ENCODE results near the gene LIMS1.
"Not testable (repeated sequence)": the region's sequence is repeated elsewhere in the genome, so short reads cannot be mapped to it uniquely, and the experiment has no call there.

DNA sequence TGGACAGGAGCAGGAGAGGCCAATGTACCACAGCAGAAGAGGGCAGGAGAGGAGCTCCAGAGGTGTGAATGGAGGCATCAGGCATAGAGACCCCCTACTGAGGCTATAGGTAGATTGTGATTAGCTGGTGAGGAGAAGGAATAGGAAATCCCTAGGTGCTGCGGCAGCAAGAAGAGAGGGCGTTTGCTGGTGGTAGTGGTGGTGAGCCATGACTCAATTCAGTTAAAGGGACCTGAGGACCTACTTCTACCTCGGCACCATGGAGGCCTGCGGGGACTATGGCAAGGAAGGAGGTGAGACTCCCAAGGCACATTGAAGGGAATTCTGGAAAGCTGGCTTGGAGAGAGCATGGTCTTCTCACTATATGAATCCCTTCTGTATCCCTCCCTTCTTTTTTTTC lies 127.2 kb downstream of the LIMS1 start:
- TF ChIP-seq CTCF (IDR thresholded peaks at IDR 0.05; ENCODE audit: extremely low read depth in 1 of 2, insufficient read depth in 1 of 2, low read depth in 1 of 2, low read length in 2 of 2); POLR2A (IDR thresholded peaks at IDR 0.05; ENCODE audit: low read depth, low read length); EZH2 (IDR thresholded peaks at IDR 0.05; ENCODE audit: borderline replicate concordance, low read depth, low read length, severe bottlenecking); POLR2AphosphoS5 (IDR thresholded peaks at IDR 0.05; ENCODE audit: insufficient read depth, low read depth, low read length); MAX (IDR thresholded peaks at IDR 0.05; ENCODE audit: insufficient read depth, insufficient read length); JUN (IDR thresholded peaks at IDR 0.05; ENCODE audit: borderline replicate concordance, insufficient read depth, insufficient read length, low read depth); GATA2 (IDR thresholded peaks at IDR 0.05; ENCODE audit: insufficient read depth, insufficient read length, low read depth, low read length): not testable (repeated sequence)

Data from endothelial cell of umbilical vein (primary cell).